DMS79 treated with DMSO at 0.1 percent for 48 hours (cell line): Measurements from ENCODE around the gene TPX2.
A peak's percentile ranks its signal among the peaks of the same experiment; 100 is the strongest.

Experiments used
- DNase-seq: peaks from one replicate; lab custom pipeline; 2025; lab: John Stamatoyannopoulos, UW

TPX2 gene

GRCh38 chr20:31759836-31760518 is 20.9 kb downstream of the TPX2 start:
- peak; percentile 70 for DNase-seq

- no peak for DNase-seq
Measured at GRCh38 chr20:31760519-31761240, 21.6 kb downstream of the TPX2 start.

GRCh38 chr20:31764641-31765305 is 25.7 kb downstream of the TPX2 start:
- no peak for DNase-seq

GRCh38 chr20:31767805-31768204 is 28.7 kb downstream of the TPX2 start:
- no peak for DNase-seq

GRCh38 chr20:31769681-31770080 is 30.6 kb downstream of the TPX2 start:
- DNase-seq = no peak

GRCh38 chr20:31770243-31770642 is 31.2 kb downstream of the TPX2 start:
- DNase-seq = no peak

GRCh38 chr20:31774408-31774807 is 35.3 kb downstream of the TPX2 start:
- no peak for DNase-seq

GRCh38 chr20:31780839-31781238 is 41.7 kb downstream of the TPX2 start:
- no peak for DNase-seq

GRCh38 chr20:31781945-31782344 is 42.9 kb downstream of the TPX2 start:
- no peak for DNase-seq

- DNase-seq = no peak
Measured at GRCh38 chr20:31784354-31785044, 45.4 kb downstream of the TPX2 start.

- no peak for DNase-seq
Measured at GRCh38 chr20:31785089-31785488, 46.0 kb downstream of the TPX2 start.

- DNase-seq = no peak
Measured at GRCh38 chr20:31788578-31788977, 49.5 kb downstream of the TPX2 start.

GRCh38 chr20:31790401-31790800 is 51.3 kb downstream of the TPX2 start:
- no peak for DNase-seq

- DNase-seq = no peak
Measured at GRCh38 chr20:31797364-31797763, 58.3 kb downstream of the TPX2 start.

GRCh38 chr20:31801508-31801907 is 62.4 kb downstream of the TPX2 start:
- DNase-seq = no peak

- no peak for DNase-seq
Measured at GRCh38 chr20:31803552-31804291, 64.6 kb downstream of the TPX2 start.

- DNase-seq = no peak
Measured at GRCh38 chr20:31806564-31807355, 67.7 kb downstream of the TPX2 start.

- DNase-seq = no peak
Measured at GRCh38 chr20:31808481-31808880, 69.4 kb downstream of the TPX2 start.

GRCh38 chr20:31809661-31810060 is 70.6 kb downstream of the TPX2 start:
- DNase-seq = no peak

- no peak for DNase-seq
Measured at GRCh38 chr20:31811198-31811597, 72.1 kb downstream of the TPX2 start.
